Ovary (tissue), 3 donors: ENCODE data around the gene WIPF3.

Experiments used
- CTCF ChIP-seq, 3 donors: fragments of 450-650 bp in 2 of 3; fragments of 200-600 bp in 1 of 3; IDR thresholded peaks; one replicate each; pipeline versions ENCODE4 v1.5.1 to v1.8.0; 2016 to 2022; ENCODE audit warnings: antibody characterized with exemption in 3 of 3, mild to moderate bottlenecking in 1 of 3
- EP300 ChIP-seq: sonication (generic); formaldehyde crosslinking; IDR thresholded peaks from one replicate; pipeline ENCODE4 v1.6.1; 2017; ENCODE audit warnings: antibody characterized with exemption
- POLR2A ChIP-seq: fragments of 450-650 bp; IDR thresholded peaks from one replicate; pipeline ENCODE4 v1.6.1; 2017; ENCODE audit warnings: antibody characterized with exemption, mild to moderate bottlenecking, moderate library complexity
- donor health status: DM: no; HTN: no; CAD: no.

GRCh38 chr7:29810813-29811482, 4.6 kb downstream of the WIPF3 start:
- no peak for TF ChIP-seq CTCF (IDR thresholded peaks at IDR 0.05)
- TF ChIP-seq POLR2A, result no peak
- no peak for TF ChIP-seq EP300
